AG04450 (cell line): ENCODE measurements around the gene OTC. TPM values are rescaled to one million over a fixed set of nuclear protein-coding genes. Genes with fewer than 3 reads are reported as not detected.

Experiments used
- CTCF ChIA-PET: fragments of 300-600, 350-600 bp; formaldehyde crosslinking; extraction: SDS; loops from one replicate; lab custom pipeline; 2022; ENCODE audit warnings: antibody characterized with exemption, inconsistent platforms; lab: Charles Lee
- POLR2A ChIA-PET: fragments of 350-600 bp; formaldehyde crosslinking; extraction: SDS; loops from one replicate; lab custom pipeline; 2021; ENCODE audit warnings: antibody characterized with exemption, inconsistent platforms; lab: Yijun Ruan, JAX
- DNase-seq: peaks from one replicate; pipeline ENCODE4 v3.0.0-alpha.2; 2011; ENCODE audit warnings: low read depth, low spot score
- H3K27ac ChIP-seq: one replicate; pipeline ENCODE4 v1.5.1; 2012; ENCODE audit warnings: low read depth, low read length, control low read depth
- H3K27me3 ChIP-seq: one replicate; pipeline ENCODE4 v1.6.0; 2012; ENCODE audit warnings: low read length; ENCODE audit not compliant: control insufficient read depth, insufficient read depth
- H3K4me3 ChIP-seq: 2 replicates; pipeline ENCODE4 v1.5.1; 2011; ENCODE audit warnings: mild to moderate bottlenecking, low read depth, low read length, control low read depth
- H3K9me3 ChIP-seq: 2 replicates; pipeline ENCODE4 v1.5.1; 2012; ENCODE audit warnings: low read length; ENCODE audit not compliant: control insufficient read depth, insufficient read depth
- CTCF ChIP-seq: IDR thresholded peaks from 2 replicates; pipeline ENCODE4 v1.5.1; 2011; ENCODE audit warnings: low read depth, low read length, control low read depth, inconsistent platforms
- polyA plus RNA-seq: library from polyadenylated mRNA; depleted of rRNA; stranded (reverse); fragments of >200 nt; gene quantifications from 2 replicates; pipeline ENCODE4 v1.2.3, GENCODE V29; 2011; rRNA removed
- small RNA-seq: library from RNA; depleted of rRNA; stranded (forward); fragments of <200 nt; gene quantifications from one replicate; pipeline ENCODE3, GENCODE V24; 2012; ENCODE audit warnings: low read depth; ENCODE audit not compliant: insufficient read length

Gene OTC
- polyA plus RNA-seq, 1 experiment, result not detected

GRCh38 chrX:38465686-38466085, 113.3 kb downstream of the OTC start:
- ChIA-PET POLR2A (no interaction called here), CTCF (no interaction called here)
- H3K27ac ChIP-seq, result no peak overlapping the region
- no peak overlapping the region for H3K4me3 ChIP-seq
- no peaks in the 10 kb centered on the region for H3K9me3 ChIP-seq
- DNase-seq, result no peak
- TF ChIP-seq CTCF, result no peak
- no peaks in the 10 kb centered on the region for H3K27me3 ChIP-seq

GRCh38 chrX:38468563-38469157, 116.3 kb downstream of the OTC start:
- Histone ChIP-seq H3K27me3 (no peaks in the 10 kb centered on the region), H3K4me3 (no peak overlapping the region), H3K27ac (no peak overlapping the region), H3K9me3 (no peaks in the 10 kb centered on the region)
- DNase-seq, result no peak
- CTCF ChIA-PET, result interaction anchor here (1.4 kb wide), 1 partner anchor 12 kb away, joined by 3 read pairs; no protein-coding TSS in a partner anchor
- no peak for TF ChIP-seq CTCF
- POLR2A ChIA-PET, result no interaction called here

Small RNA genes lying within 50 kb of the gene (small RNA-seq; reads per million reads assigned to genes)
- gene RF00322, result not detected

Other genes with a start within 250 kb of the OTC start
- 49.6 and 53.5 TPM in 2 replicates for gene SRPX, start 131.7 kb upstream of the OTC start, polyA plus RNA-seq
- 1.3 and 2.0 TPM in 2 replicates for gene RPGR, start 25.1 kb upstream of the OTC start, polyA plus RNA-seq
- 0.07 TPM in 1 of 2 replicates, not detected in the other for gene TSPAN7, start 208.9 kb downstream of the OTC start, polyA plus RNA-seq